SK-N-SH (cell line): ENCODE data around the gene TRAF4. TPM values are rescaled to one million over a fixed set of nuclear protein-coding genes. Genes with fewer than 3 reads are reported as not detected.

Experiments
- CTCF ChIA-PET: fragments of 300-600, 350-600 bp; formaldehyde crosslinking; extraction: SDS; loops from one replicate; lab custom pipeline; 2021; lab: Yijun Ruan, JAX
- POLR2A ChIA-PET: fragments of 350-600 bp; sonication (Branson Sonifier 250); formaldehyde crosslinking; extraction: SDS; loops from one replicate; lab custom pipeline; 2020; ENCODE audit warnings: antibody characterized with exemption, inconsistent platforms; lab: Yijun Ruan, JAX
- DNase-seq: peaks from one replicate; pipeline ENCODE4 v3.0.0; 2012
- H2AFZ ChIP-seq: fragments of 200-600 bp; sonication (generic); 2 replicates; pipeline ENCODE4 v1.8.1; 2016; ENCODE audit warnings: antibody characterized with exemption, mild to moderate bottlenecking, low read depth
- H3F3A ChIP-seq: fragments of 200-600 bp; sonication (generic); replicated peaks from 2 replicates; pipeline ENCODE3; 2016; ENCODE audit warnings: antibody characterized with exemption, mild to moderate bottlenecking; ENCODE audit not compliant: insufficient read depth
- H3K27ac ChIP-seq, 2 experiments: fragments of 200-500 bp in 1 of 2; fragments of 200-600 bp in 1 of 2; sonication (Bioruptor generic) in 1 of 2; sonication (generic), shearing (Covaris generic) in 1 of 2; 2 replicates each; pipeline versions ENCODE4 v1.5.1 to v1.6.1; 2014 to 2016; ENCODE audit warnings: low read depth in 2 of 2, inconsistent platforms in 1 of 2, low read length in 1 of 2, mild to moderate bottlenecking in 1 of 2, mixed read lengths in 1 of 2
- H3K27me3 ChIP-seq: fragments of 200-600 bp; sonication (generic), shearing (Covaris generic); 2 replicates; pipeline ENCODE4 v1.6.1; 2016; ENCODE audit warnings: mixed run types; ENCODE audit not compliant: insufficient read depth
- H3K36me3 ChIP-seq, 2 experiments: fragments of 200-500 bp in 1 of 2; fragments of 200-600 bp in 1 of 2; sonication (Bioruptor generic) in 1 of 2; sonication (generic) in 1 of 2; replicated peaks in 1 of 2; 2 replicates each; pipeline versions ENCODE3 to v1.5.1; 2014 to 2016; ENCODE audit warnings: low read length in 1 of 2, mild to moderate bottlenecking in 1 of 2; ENCODE audit not compliant: insufficient read depth in 2 of 2, control insufficient read depth in 1 of 2
- H3K4me1 ChIP-seq, 2 experiments: fragments of 200-500 bp in 1 of 2; fragments of 200-600 bp in 1 of 2; sonication (Bioruptor generic) in 1 of 2; sonication (generic), shearing (Covaris generic) in 1 of 2; 2 replicates each; pipeline versions ENCODE4 v1.5.1 to v1.6.1; 2014 to 2016; ENCODE audit warnings: low read depth in 1 of 2, low read length in 1 of 2, mixed run types in 1 of 2; ENCODE audit not compliant: insufficient read depth in 2 of 2, control insufficient read depth in 1 of 2
- H3K4me2 ChIP-seq: fragments of 200-600 bp; sonication (generic), shearing (Covaris generic); 2 replicates; pipeline ENCODE4 v1.6.1; 2017; ENCODE audit warnings: mixed run types
- H3K4me3 ChIP-seq, 2 experiments: fragments of 200-500 bp in 1 of 2; fragments of 200-600 bp in 1 of 2; sonication (Bioruptor generic) in 1 of 2; sonication (generic), shearing (Covaris generic) in 1 of 2; 2 replicates each; pipeline versions ENCODE4 v1.5.1 to v1.8.1; 2014 to 2016; ENCODE audit warnings: low read depth in 2 of 2, inconsistent platforms in 1 of 2, low read length in 1 of 2, mild to moderate bottlenecking in 1 of 2, mixed read lengths in 1 of 2, moderate library complexity in 1 of 2
- H3K79me2 ChIP-seq: fragments of 200-600 bp; sonication (generic); 2 replicates; pipeline ENCODE4 v1.8.1; 2017; ENCODE audit warnings: mild to moderate bottlenecking; ENCODE audit not compliant: insufficient read depth
- H3K9ac ChIP-seq: fragments of 200-600 bp; sonication (generic); 2 replicates; pipeline ENCODE4 v1.6.1; 2017; ENCODE audit warnings: mixed run types
- H3K9me2 ChIP-seq: fragments of 200-600 bp; sonication (generic); 2 replicates; pipeline ENCODE4 v1.6.1; 2017; ENCODE audit warnings: mixed run types
- H3K9me3 ChIP-seq: fragments of 200-600 bp; sonication (generic); 2 replicates; pipeline ENCODE4 v1.6.1; 2017; ENCODE audit warnings: mixed run types, mild to moderate bottlenecking, moderate library complexity
- H4K20me1 ChIP-seq: fragments of 200-600 bp; sonication (generic); 2 replicates; pipeline ENCODE4 v1.6.1; 2017; ENCODE audit warnings: mild to moderate bottlenecking, mixed run types; ENCODE audit not compliant: insufficient read depth
- CHD2 ChIP-seq: fragments of 150-350 bp; IDR thresholded peaks from 2 replicates; pipeline ENCODE4 v1.6.1; 2018; ENCODE audit warnings: low read length; ENCODE audit not compliant: partially characterized antibody
- ELF1 ChIP-seq: IDR thresholded peaks from 2 replicates; pipeline ENCODE4 v1.4.0; 2012
- GABPA ChIP-seq: IDR thresholded peaks from 2 replicates; pipeline ENCODE4 v1.4.0; 2012; ENCODE audit warnings: low read depth, mild to moderate bottlenecking
- GATA2 ChIP-seq: sonication (generic); formaldehyde crosslinking; IDR thresholded peaks from 2 replicates; pipeline ENCODE4 v1.5.0; 2020; ENCODE audit warnings: mild to moderate bottlenecking, missing genetic modification reagents
- JUND ChIP-seq: IDR thresholded peaks from 2 replicates; pipeline ENCODE4 v1.4.0; 2012
- NRF1 ChIP-seq: IDR thresholded peaks from 2 replicates; pipeline ENCODE4 v1.6.1; 2012; ENCODE audit warnings: low read depth, mild to moderate bottlenecking, low read length
- POLR2AphosphoS5 ChIP-seq: IDR thresholded peaks from 2 replicates; pipeline ENCODE4 v1.6.1; 2012; ENCODE audit warnings: low read depth, low read length
- RFX5 ChIP-seq: IDR thresholded peaks from 2 replicates; pipeline ENCODE4 v1.6.1; 2012; ENCODE audit warnings: mild to moderate bottlenecking, improper control_type of control experiment, low read length
- SIN3A ChIP-seq: IDR thresholded peaks from 2 replicates; pipeline ENCODE4 v1.6.1; 2012; ENCODE audit warnings: low read depth, mild to moderate bottlenecking, low read length, moderate library complexity, borderline replicate concordance
- SMC3 ChIP-seq: IDR thresholded peaks from 2 replicates; pipeline ENCODE4 v1.6.1; 2012; ENCODE audit warnings: low read depth, low read length, improper control_type of control experiment
- TCF12 ChIP-seq: IDR thresholded peaks from 2 replicates; pipeline ENCODE4 v1.4.0; 2012
- TEAD4 ChIP-seq: IDR thresholded peaks from 2 replicates; pipeline ENCODE4 v1.4.0; 2012; ENCODE audit warnings: mild to moderate bottlenecking, borderline replicate concordance; ENCODE audit not compliant: insufficient read depth
- WGBS: methylation state at CpG from one replicate; pipeline ENCODE4 v1.1.6; 2017; ENCODE audit warnings: low lambda C conversion rate; 5-methylcytosine and 5-hydroxymethylcytosine counted together
- polyA plus RNA-seq, 3 experiments: library from polyadenylated mRNA; depleted of rRNA; stranded (reverse); fragments of >200 nt; gene quantifications; 2 replicates each; pipeline ENCODE4 v1.2.3, GENCODE V29; 2012
- TF ChIP-seq, protein P1 (sequence below): IDR thresholded peaks from 2 replicates; pipeline ENCODE4; 2012
- TF ChIP-seq, protein P2 (sequence below): IDR thresholded peaks from 2 replicates; pipeline ENCODE4 v1.4.0; 2012; ENCODE audit warnings: low read depth

Gene TRAF4
- polyA plus RNA-seq, 1 of the 3 experiments (the other 2 are of a cell fraction): 95.7 TPM

DNA sequence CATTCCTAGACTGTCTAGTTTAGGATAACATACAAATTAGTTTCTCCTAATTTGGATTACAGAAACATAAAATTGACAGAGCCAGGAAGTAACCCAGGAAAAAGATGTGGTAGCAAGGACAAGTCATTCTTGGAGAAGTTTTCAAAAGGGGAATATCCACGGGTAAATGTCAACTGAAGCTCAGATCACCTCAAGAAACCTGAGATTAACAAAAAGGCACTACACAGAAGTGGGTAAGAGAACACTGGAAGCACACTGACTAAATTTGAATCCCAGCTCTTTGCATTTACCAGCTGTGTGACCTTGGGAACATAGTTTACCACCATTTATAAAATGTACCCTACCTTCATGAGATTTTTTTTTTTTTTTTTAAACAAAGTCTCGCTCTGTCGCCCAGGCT is 39.4 kb downstream of the TRAF4 start:
- no peaks in the 10 kb centered on the region for H3K9me3 ChIP-seq
- TF ChIP-seq TEAD4 (no peak), ELF1 (no peak), NRF1 (no peak), RFX5 (no peak)
- H3K27ac ChIP-seq: no peak overlapping the region
- H3F3A ChIP-seq: no peaks in the 10 kb centered on the region
- no peak overlapping the region for H3K4me3 ChIP-seq
- H4K20me1 ChIP-seq: 0 out of 2 replicates have a peak, but pooled peaks cover 5% of the 10 kb centered on the region
- no peak overlapping the region for H3K4me2 ChIP-seq
- peaks cover 54% of the 10 kb centered on the region for H3K79me2 ChIP-seq
- 78% methylated on average over 3 of the region's 3 CpGs for WGBS
- no peak overlapping the region for H2AFZ ChIP-seq
- no peak for DNase-seq
- no peaks in the 10 kb centered on the region for H3K27me3 ChIP-seq
- H3K9ac ChIP-seq: no peak overlapping the region
- no peaks in the 10 kb centered on the region for H3K4me1 ChIP-seq
- ChIA-PET CTCF (interaction anchor here (1.3 to 12.6 kb wide), 2 partner anchors 19 to 56 kb away, joined by 3 to 64 read pairs; no protein-coding TSS in a partner anchor), POLR2A (no interaction called here)
- peaks cover 0 to 13% of the 10 kb centered on the region in 2 experiments for H3K36me3 ChIP-seq
- H3K9me2 ChIP-seq: no peaks in the 10 kb centered on the region

DNA sequence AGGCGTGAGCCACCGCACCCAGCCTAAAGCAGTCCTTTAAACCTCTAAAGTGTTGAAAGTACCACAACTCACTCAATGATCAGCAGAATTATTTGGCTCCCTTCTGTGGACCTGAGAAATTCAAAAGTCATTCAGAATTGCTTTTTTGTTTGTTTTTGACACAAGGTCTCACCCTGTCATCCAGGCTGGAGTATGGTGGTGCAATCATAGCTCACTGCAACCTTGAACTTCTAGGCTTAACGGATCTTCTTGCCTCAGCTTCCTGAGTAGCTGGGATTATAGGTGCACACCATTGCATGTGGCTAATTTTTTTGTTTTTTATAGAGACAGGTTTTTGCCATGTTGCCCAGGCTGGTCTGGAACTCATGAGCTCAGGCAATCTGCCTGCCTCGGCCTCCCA is 44.3 kb downstream of the TRAF4 start:
- no peaks in the 10 kb centered on the region for H3K9me3 ChIP-seq
- no peak overlapping the region for H3K27ac ChIP-seq
- no peaks in the 10 kb centered on the region for H3K9me2 ChIP-seq
- no peaks in the 10 kb centered on the region for H3K27me3 ChIP-seq
- H4K20me1 ChIP-seq: peaks cover 14% of the 10 kb centered on the region; the same call in 1 of the 2 replicates
- CTCF ChIA-PET: interaction anchor here (0.7 to 12.6 kb wide), 3 partner anchors 14 to 37 kb away, joined by 3 to 64 read pairs (median 3); no protein-coding TSS in a partner anchor
- DNase-seq: no peak
- no peak overlapping the region for H3K4me2 ChIP-seq
- H3K36me3 ChIP-seq: peaks cover 0 to 4% of the 10 kb centered on the region in 2 experiments
- TF ChIP-seq GATA2 (CRISPR knock-in tag): no peak
- no peak for TF ChIP-seq GABPA
- TF ChIP-seq, protein P1, sequence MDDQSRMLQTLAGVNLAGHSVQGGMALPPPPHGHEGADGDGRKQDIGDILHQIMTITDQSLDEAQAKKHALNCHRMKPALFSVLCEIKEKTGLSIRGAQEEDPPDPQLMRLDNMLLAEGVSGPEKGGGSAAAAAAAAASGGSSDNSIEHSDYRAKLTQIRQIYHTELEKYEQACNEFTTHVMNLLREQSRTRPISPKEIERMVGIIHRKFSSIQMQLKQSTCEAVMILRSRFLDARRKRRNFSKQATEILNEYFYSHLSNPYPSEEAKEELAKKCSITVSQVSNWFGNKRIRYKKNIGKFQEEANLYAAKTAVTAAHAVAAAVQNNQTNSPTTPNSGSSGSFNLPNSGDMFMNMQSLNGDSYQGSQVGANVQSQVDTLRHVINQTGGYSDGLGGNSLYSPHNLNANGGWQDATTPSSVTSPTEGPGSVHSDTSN: no peak
- no peak for TF ChIP-seq SMC3
- no peak for TF ChIP-seq TCF12
- no peak for TF ChIP-seq JUND
- TF ChIP-seq POLR2AphosphoS5: no peak
- TF ChIP-seq SIN3A: no peak
- TF ChIP-seq, protein P2, sequence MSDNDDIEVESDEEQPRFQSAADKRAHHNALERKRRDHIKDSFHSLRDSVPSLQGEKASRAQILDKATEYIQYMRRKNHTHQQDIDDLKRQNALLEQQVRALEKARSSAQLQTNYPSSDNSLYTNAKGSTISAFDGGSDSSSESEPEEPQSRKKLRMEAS: no peak
- no peak for TF ChIP-seq CHD2
- no peak overlapping the region for H2AFZ ChIP-seq
- no peaks in the 10 kb centered on the region for H3K4me1 ChIP-seq
- no peak overlapping the region for H3K9ac ChIP-seq
- H3K4me3 ChIP-seq: no peak overlapping the region
- 98% methylated on average over 4 of the region's 4 CpGs for WGBS
- peaks cover 53% of the 10 kb centered on the region for H3K79me2 ChIP-seq
- no peaks in the 10 kb centered on the region for H3F3A ChIP-seq
- POLR2A ChIA-PET: no interaction called here
